HG03378 (cell line): ENCODE data around the gene CCDC107.
A peak's percentile ranks its signal among the peaks of the same experiment; 100 is the strongest.
"Not testable (repeated sequence)": the region's sequence is repeated elsewhere in the genome, so short reads cannot be mapped to it uniquely, and the experiment has no call there.

Experiments
- ATAC-seq: cut with Tn5 transposase; IDR thresholded peaks from one replicate; pipeline ENCODE4 v1.9.1; 2021; ENCODE audit warnings: mild to moderate bottlenecking, moderate library complexity; ENCODE audit not compliant: unreplicated experiment

CCDC107 gene

DNA sequence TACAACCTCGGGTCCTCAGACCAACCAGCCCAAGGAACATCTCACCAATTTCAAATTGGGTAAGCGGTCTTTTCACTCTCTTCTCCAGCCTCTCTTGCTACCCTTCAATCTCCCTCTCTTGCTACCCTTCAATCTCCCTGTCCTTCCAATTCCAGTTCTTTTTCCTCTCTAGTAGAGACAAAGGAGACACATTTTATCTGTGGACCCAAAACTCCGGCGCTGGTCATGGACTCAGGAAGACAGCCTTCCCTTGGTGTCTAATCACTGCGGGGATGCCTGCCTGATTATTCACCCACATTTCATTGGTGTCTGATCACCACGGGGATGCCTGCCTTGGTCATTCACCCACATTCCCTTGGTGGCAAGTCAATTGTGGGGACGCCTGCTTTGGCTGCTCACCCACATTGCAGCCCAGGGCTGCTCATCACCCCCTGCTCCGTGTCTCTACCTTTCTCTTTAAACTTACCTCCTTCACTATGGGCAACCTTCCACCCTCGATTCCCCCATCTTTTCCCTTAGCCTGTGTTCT, 20.6 kb upstream of the CCDC107 start:
- not testable (repeated sequence) for ATAC-seq

DNA sequence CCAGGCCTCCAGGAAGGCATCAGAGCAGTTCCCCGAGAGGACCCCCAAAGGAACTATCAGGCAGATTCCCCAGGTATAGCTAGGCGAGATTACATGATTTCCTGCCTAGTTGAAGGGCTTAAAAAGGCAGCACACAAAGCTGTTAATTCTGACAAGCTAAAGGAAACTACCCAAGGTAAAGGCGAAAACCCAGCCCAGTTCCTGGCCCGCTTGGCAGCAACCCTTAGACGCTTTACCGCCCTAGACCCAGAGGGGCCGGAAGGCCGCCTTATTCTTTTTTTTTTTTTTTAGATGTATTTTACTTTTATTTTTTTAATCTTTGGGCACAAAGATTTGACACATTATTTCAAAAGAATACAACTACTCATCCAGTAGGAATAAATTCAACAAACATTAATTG, 19.3 kb upstream of the CCDC107 start:
- ATAC-seq = not testable (repeated sequence)

DNA sequence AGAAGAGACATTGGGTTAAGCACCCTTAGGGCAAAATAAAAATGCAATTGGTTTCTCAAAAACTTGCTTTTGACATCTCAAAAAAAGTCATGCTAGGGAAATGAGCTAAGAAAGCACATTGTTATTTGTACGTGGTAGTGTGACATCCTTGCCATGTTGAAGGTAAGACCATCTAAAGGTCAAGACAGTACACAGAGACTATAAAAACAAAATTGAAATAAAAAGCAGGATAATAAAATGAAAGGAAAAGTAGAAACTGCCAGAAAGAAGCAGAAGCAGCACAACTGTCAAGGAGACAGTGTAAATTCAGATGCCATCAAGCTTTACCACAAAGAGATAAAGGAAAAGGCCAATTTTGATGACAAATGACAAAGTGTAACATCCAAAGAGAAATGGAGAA, 18.9 kb upstream of the CCDC107 start:
- not testable (repeated sequence) for ATAC-seq

DNA sequence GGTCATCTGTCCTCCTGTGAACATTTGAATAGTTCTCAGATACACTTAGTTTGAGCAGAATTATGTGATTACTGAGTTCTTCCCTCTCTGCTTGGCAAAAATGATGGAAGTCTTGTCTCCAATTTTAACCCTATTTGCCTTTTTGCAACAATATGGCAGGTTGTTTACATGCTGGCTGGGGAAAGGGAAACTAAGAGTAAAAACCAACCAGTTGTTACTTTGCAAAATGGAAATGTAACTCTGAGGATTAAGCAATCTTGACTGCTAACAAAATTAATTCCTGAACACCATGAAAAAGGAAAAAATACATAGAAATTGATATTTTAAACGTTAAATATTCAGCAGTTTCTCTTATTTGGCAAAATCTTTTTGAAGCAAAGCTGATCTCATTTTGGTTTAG, 18.5 kb upstream of the CCDC107 start:
- no peak for ATAC-seq

DNA sequence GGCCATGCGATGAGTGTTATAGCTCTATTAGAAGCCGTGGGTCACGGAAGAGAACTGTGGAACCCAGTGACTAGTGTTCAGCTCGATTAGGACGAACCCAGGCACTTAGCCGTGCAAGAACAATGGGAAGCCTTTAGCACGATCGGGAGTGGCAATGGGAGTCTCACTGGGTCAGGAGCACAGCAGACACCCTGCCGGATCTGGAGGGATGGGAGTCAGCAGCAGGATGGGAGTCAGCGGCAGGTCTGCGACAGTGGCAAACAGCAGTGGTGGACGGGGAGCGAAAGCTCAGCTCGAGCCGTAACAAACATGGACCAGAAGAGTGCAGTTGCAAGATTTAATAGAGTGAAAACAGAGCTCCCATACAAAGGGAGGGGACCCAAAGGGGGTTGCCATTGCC, 17.7 kb upstream of the CCDC107 start:
- not testable (repeated sequence) for ATAC-seq

DNA sequence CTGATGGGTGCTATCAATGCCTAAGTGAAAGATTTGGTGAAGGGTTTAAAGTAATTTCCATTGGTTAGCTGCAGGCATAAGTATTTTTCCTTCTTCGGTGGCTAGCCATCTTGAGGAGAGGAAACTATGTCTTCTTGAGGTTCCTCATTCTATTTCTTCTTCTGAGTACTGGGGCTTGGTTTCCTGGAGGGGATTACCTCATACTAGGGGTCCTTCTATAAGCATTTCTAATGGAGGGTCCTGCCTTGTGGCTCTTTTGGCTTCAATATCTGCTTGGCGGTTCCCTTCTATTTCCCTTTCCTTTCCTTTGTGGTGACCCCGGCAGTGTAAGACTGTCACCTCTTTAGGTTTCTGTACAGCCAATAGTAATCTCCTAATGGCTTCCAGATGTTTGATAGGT, 16.6 kb upstream of the CCDC107 start:
- not testable (repeated sequence) for ATAC-seq

- ATAC-seq = no peak
These were observed 15.0 kb upstream of the CCDC107 start for GRCh38 chr9:35643046-35643445.

DNA sequence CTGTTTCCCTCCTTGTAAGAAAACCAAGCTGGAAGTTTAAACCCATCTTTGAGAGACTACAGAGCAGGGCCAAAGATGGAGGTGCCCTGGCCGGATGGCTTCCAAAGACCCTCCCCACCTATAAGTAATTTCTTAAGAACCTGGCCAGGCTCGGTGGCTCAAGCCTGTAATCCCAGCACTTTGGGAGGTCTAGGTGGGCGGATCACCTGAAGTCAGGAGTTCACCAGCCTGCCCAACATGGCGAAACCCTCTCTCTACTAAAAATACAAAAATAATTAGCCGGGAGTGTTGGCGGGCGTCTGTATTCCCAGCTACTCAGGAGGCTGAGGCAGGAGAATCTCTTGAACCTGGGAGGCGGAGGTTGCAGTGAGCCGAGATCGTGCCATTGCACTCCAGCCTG, 12.4 kb upstream of the CCDC107 start:
- ATAC-seq = not testable (repeated sequence)

DNA sequence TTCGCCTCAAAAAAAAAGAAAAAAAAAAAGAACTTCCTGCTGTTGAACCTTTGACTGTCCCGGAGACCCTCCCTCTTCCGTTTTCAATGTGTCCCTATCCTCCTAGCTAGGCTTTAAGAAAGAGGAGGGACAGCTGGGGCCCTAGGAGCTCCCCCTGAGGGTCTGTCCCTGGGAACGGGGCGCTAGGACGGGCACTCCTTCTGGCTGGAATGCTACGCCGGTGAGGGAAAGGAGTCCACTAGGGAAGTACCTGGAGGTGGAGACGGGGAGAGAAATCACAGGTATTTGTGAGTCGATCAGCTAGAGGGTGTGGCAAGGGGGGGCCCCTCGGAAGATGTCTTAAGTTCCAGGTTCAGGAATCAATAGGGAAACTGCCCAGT, 11.9 kb upstream of the CCDC107 start:
- no peak for ATAC-seq

- peak; percentile 77 for ATAC-seq
These were observed 11.4 kb upstream of the CCDC107 start for GRCh38 chr9:35646533-35647265.

GRCh38 chr9:35649431-35650340, 8.4 kb upstream of the CCDC107 start:
- no peak for ATAC-seq

- no peak for ATAC-seq
These were observed 7.5 kb upstream of the CCDC107 start, which contains the start of gene SIT1 for GRCh38 chr9:35650341-35651158. TSS of gene SIT1 (minus strand) at chr9:35650931. CDS start at chr9:35650853, 78 bp downstream.

DNA sequence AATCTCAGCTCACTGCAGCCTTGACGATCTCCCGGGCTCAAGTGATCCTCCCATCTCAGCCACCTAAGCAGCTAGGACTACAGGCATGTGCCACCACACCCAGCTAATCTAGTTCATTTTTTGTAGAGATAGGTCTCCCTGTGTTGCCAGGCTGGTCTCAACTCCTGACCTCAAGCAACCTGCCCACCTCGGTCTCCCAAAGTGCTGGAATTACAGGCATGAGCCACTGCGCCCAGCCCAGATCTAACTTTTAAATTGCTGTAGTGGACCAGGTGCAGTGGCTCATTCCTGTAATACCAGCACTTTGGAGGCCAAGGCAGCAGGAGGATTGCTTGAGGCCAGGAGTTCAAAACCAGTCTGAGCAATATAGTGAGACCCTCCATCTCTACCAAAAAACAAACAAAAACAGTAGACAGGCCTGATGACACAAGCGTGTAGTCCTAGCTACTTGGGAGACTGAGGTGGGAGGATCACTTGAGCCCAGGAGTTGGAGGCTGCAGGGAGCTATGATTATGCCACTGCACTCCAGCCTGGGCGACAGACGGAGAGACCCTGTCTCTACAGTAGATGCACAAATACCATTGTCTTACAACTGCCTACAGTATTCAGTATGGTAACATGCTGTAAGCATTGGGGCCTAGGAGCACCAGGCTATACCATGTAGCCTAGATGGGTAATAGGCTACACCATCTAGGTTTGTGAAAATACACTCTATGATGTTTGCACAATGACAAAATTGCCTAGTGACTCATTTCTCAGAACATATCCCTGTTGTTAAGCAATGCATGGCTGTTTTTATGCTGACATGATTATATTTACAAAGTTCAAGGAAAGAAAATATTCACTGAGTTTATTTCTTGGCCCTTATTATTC, 5.9 kb upstream of the CCDC107 start:
- ATAC-seq = no peak

DNA sequence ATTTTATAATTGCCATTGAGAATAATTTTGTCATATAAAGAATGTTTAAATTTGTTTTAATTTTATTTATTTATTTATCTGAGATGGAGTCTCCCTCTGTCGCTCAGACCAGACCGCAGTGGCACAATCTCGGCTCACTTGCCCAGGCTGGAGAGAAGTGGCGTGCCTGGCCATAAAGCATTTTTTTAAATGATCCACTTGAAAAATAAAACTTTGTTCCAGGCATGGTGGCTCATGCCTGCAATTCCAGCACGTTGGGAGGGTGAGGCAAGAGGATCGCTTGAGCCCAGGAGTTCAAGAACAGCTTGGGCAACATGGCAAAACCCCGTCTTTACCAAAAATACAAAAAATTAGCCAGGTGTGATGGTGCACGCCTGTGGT, 5.3 kb upstream of the CCDC107 start:
- ATAC-seq = no peak

- no peak for ATAC-seq
These were observed 4.5 kb upstream of the CCDC107 start for GRCh38 chr9:35653611-35654010.

DNA sequence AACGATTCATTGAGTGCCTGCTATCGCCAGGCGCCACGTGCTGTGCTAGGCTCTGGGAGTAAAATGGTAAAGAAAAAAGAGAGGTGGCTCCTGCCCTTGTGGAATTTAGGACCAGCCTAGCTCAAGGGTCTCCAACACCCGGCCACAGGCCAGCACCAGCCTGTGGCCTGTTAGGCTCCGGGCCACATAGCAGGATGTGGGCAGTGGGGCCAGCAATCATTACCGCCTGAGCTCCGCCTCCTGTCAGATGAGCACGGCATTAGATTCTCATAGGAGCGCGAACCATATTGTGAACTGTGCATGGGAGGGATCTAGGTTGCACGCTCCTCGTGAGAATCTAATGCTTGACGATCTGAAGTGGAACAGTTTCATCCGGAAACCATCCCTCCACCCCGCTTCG, 1.7 kb upstream of the CCDC107 start:
- no peak for ATAC-seq

GRCh38 chr9:35656831-35657545, 1.1 kb upstream of the CCDC107 start:
- ATAC-seq = no peak

GRCh38 chr9:35657546-35658136, 451 bp upstream of the CCDC107 start, which contains the start of gene RMRP:
TSS of gene RMRP (minus strand) at chr9:35658019.
- ATAC-seq = peak; percentile 90

GRCh38 chr9:35658968-35659220, 802 bp downstream of the CCDC107 start:
- no peak for ATAC-seq
